Neuronal stem cell (in vitro differentiated cells): ENCODE results near the gene CACNA1C.

Experiments
- DNase-seq: peaks from one replicate; pipeline ENCODE4 v3.0.0-alpha.2; 2013; ENCODE audit warnings: low spot score
- H2AFZ ChIP-seq: one replicate; pipeline ENCODE4 v1.6.1; 2013; ENCODE audit warnings: mild to moderate bottlenecking, low read length, inconsistent platforms
- H2AK5ac ChIP-seq: 2 replicates; pipeline ENCODE4 v1.6.1; 2013; ENCODE audit warnings: low read depth, mild to moderate bottlenecking, inconsistent platforms, low read length, moderate library complexity, mixed read lengths
- H2BK120ac ChIP-seq: 2 replicates; pipeline ENCODE4 v1.6.1; 2013; ENCODE audit warnings: low read depth, mild to moderate bottlenecking, inconsistent platforms, low read length, moderate library complexity, mixed read lengths
- H2BK12ac ChIP-seq: one replicate; pipeline ENCODE4 v1.6.1; 2013; ENCODE audit warnings: low read length, inconsistent platforms
- H2BK15ac ChIP-seq: 2 replicates; pipeline ENCODE4 v1.6.1; 2013; ENCODE audit warnings: mild to moderate bottlenecking, low read length, inconsistent platforms, mixed read lengths
- H2BK5ac ChIP-seq: one replicate; pipeline ENCODE4 v1.6.1; 2013; ENCODE audit warnings: inconsistent platforms, mild to moderate bottlenecking, low read length, moderate library complexity
- H3K14ac ChIP-seq: one replicate; pipeline ENCODE4 v1.6.1; 2013; ENCODE audit warnings: low read length, inconsistent platforms
- H3K18ac ChIP-seq: 2 replicates; pipeline ENCODE4 v1.6.1; 2013; ENCODE audit warnings: low read length, inconsistent platforms
- H3K23ac ChIP-seq: 2 replicates; pipeline ENCODE4 v1.6.1; 2013; ENCODE audit warnings: low read depth, mild to moderate bottlenecking, mixed read lengths, low read length, inconsistent platforms; ENCODE audit not compliant: poor library complexity
- H3K27ac ChIP-seq: replicated peaks from 3 replicates; pipeline ENCODE4 v1.5.1; 2013; ENCODE audit warnings: low read length, inconsistent platforms
- H3K27me3 ChIP-seq, 3 experiments: 2 replicates each; pipeline ENCODE4 v1.6.1; 2013; ENCODE audit warnings: low read length in 3 of 3, mild to moderate bottlenecking in 2 of 3, inconsistent platforms in 1 of 3, low read depth in 1 of 3, mixed read lengths in 1 of 3, moderate library complexity in 1 of 3; ENCODE audit not compliant: control insufficient read depth in 3 of 3, insufficient read depth in 3 of 3
- H3K36me3 ChIP-seq, 2 donors: replicated peaks in 1 of 2; 2 replicates each; pipeline ENCODE4 v1.6.1; 2013; ENCODE audit warnings: low read length in 2 of 2; ENCODE audit not compliant: control insufficient read depth in 2 of 2, insufficient read depth in 2 of 2
- H3K4ac ChIP-seq: 2 replicates; pipeline ENCODE4 v1.6.1; 2013; ENCODE audit warnings: inconsistent platforms, mild to moderate bottlenecking, low read length, moderate library complexity
- H3K4me1 ChIP-seq, 2 donors: 1 replicate in 1 of 2; 2 replicates in 1 of 2; pipeline ENCODE4 v1.6.1; 2013; ENCODE audit warnings: low read length in 2 of 2, low read depth in 1 of 2; ENCODE audit not compliant: control insufficient read depth in 2 of 2, insufficient read depth in 1 of 2
- H3K4me2 ChIP-seq: one replicate; pipeline ENCODE4 v1.6.1; 2013; ENCODE audit warnings: mild to moderate bottlenecking, low read length, inconsistent platforms; ENCODE audit not compliant: insufficient read depth, poor library complexity, severe bottlenecking
- H3K4me3 ChIP-seq, 2 donors: 2 replicates each; pipeline ENCODE4 v1.5.1; 2013; ENCODE audit warnings: low read length in 2 of 2, mild to moderate bottlenecking in 2 of 2, inconsistent platforms in 1 of 2, moderate library complexity in 1 of 2
- H3K79me1 ChIP-seq: one replicate; pipeline ENCODE4 v1.6.1; 2013; ENCODE audit warnings: low read depth, mild to moderate bottlenecking, inconsistent platforms, low read length, moderate library complexity
- H3K9ac ChIP-seq: one replicate; pipeline ENCODE4 v1.6.1; 2013; ENCODE audit warnings: mild to moderate bottlenecking, low read depth, low read length, inconsistent platforms; ENCODE audit not compliant: poor library complexity
- H3K9me3 ChIP-seq, 2 donors: replicated peaks in 1 of 2; 2 replicates each; pipeline versions ENCODE3 to v1.6.1; 2013; ENCODE audit warnings: low read length in 2 of 2, mild to moderate bottlenecking in 2 of 2, inconsistent platforms in 1 of 2, low read depth in 1 of 2, mixed read lengths in 1 of 2, moderate library complexity in 1 of 2; ENCODE audit not compliant: control insufficient read depth in 2 of 2, insufficient read depth in 1 of 2
- H4K8ac ChIP-seq: one replicate; pipeline ENCODE4 v1.6.1; 2013; ENCODE audit warnings: low read depth, mild to moderate bottlenecking, inconsistent platforms, low read length, moderate library complexity
- H4K91ac ChIP-seq: one replicate; pipeline ENCODE4 v1.6.1; 2013; ENCODE audit warnings: low read length, low read depth, mild to moderate bottlenecking, inconsistent platforms; ENCODE audit not compliant: poor library complexity
- WGBS, 2 donors: extraction: QIAGEN DNeasy Blood & Tissue Kit; methylation state at CpG; one replicate each; pipeline ENCODE4 v1.1.7; 2013; ENCODE audit warnings: missing lambda C conversion rate in 2 of 2, mixed read lengths in 1 of 2; ENCODE audit not compliant: insufficient read length in 2 of 2, insufficient replicate concordance in 1 of 2; ENCODE audit errors: extremely low coverage in 2 of 2; 5-methylcytosine and 5-hydroxymethylcytosine counted together

CACNA1C gene

DNA sequence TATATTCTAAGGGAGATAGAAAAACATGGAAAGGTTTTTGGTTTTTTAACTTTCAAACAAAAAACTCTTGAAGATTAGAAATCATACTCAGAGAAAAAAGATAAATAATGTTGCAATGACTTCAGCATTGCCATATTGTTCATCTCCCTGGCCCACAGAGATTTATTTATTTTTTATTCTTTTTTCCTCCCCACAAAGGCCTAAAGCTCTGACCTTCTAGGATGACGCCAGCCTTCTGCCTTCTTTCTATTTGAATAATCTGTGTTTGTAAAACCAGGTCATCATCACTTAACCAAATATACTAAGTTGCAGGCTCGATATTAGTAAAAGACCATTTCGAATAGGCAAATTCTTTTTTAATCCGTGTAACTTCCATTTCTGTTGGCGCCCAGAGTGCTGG is 44.1 kb upstream of the CACNA1C start:
- Histone ChIP-seq H3K14ac (no peak overlapping the region), H4K8ac (no peak overlapping the region), H3K4me3 (no peak overlapping the region), H3K27ac (no peak overlapping the region), H3K4me2 (no peak overlapping the region), H3K23ac (no peak overlapping the region), H3K18ac (no peak overlapping the region), H3K9ac (no peak overlapping the region), H3K36me3 (no peaks in the 10 kb centered on the region), H2BK120ac (no peak overlapping the region), H2AK5ac (no peak overlapping the region), H3K9me3 (no peaks in the 10 kb centered on the region), H2BK12ac (no peak overlapping the region), H3K27me3 (no peaks in the 10 kb centered on the region), H2BK15ac (no peak overlapping the region), H3K4me1 (peaks cover 0 to 18% of the 10 kb centered on the region in 2 donors), H2BK5ac (no peak overlapping the region), H2AFZ (no peak overlapping the region), H3K79me1 (peaks cover 4% of the 10 kb centered on the region), H4K91ac (no peak overlapping the region), H3K4ac (no peak overlapping the region)
- no CpG with 5 or more reads among the region's 5 CpGs for WGBS, 2 donors
- DNase-seq = no peak

- no CpG with 5 or more reads among the region's 1 CpG for WGBS, 2 donors
- Histone ChIP-seq H3K4me1 (peaks cover 0 to 26% of the 10 kb centered on the region in 2 donors), H2AK5ac (no peak overlapping the region), H3K27me3 (no peaks in the 10 kb centered on the region), H3K36me3 (no peaks in the 10 kb centered on the region), H3K9ac (no peak overlapping the region), H2BK15ac (no peak overlapping the region), H3K9me3 (no peaks in the 10 kb centered on the region), H3K4me2 (no peak overlapping the region), H3K27ac (no peak overlapping the region), H3K4ac (no peak overlapping the region), H2AFZ (no peak overlapping the region), H3K23ac (no peak overlapping the region), H3K14ac (no peak overlapping the region), H3K79me1 (no peaks in the 10 kb centered on the region), H4K8ac (no peak overlapping the region), H2BK120ac (no peak overlapping the region), H3K4me3 (no peak overlapping the region), H3K18ac (no peak overlapping the region), H2BK5ac (no peak overlapping the region), H2BK12ac (no peak overlapping the region), H4K91ac (no peak overlapping the region)
- no peak for DNase-seq
Measured at GRCh38 chr12:2009623-2010022, 43.2 kb upstream of the CACNA1C start.

GRCh38 chr12:2011643-2012607 is 40.9 kb upstream of the CACNA1C start:
- H3K27ac ChIP-seq = no peak overlapping the region
- H3K9me3 ChIP-seq = no peaks in the 10 kb centered on the region
- no peak overlapping the region for H4K91ac ChIP-seq
- DNase-seq = no peak
- H3K4me3 ChIP-seq = no peak overlapping the region
- no peak overlapping the region for H3K14ac ChIP-seq
- H3K4me2 ChIP-seq = no peak overlapping the region
- H3K9ac ChIP-seq = no peak overlapping the region
- H3K23ac ChIP-seq = no peak overlapping the region
- H3K27me3 ChIP-seq = no peaks in the 10 kb centered on the region
- no peak overlapping the region for H2BK15ac ChIP-seq
- H2BK5ac ChIP-seq = no peak overlapping the region
- H3K4ac ChIP-seq = no peak overlapping the region
- H3K4me1 ChIP-seq = peaks cover 0 to 20% of the 10 kb centered on the region in 2 donors
- H2BK12ac ChIP-seq = no peak overlapping the region
- no peak overlapping the region for H4K8ac ChIP-seq
- H3K18ac ChIP-seq = no peak overlapping the region
- no peaks in the 10 kb centered on the region for H3K36me3 ChIP-seq
- no peaks in the 10 kb centered on the region for H3K79me1 ChIP-seq
- WGBS, 2 donors = no CpG with 5 or more reads among the region's 7 CpGs
- H2BK120ac ChIP-seq = no peak overlapping the region
- H2AK5ac ChIP-seq = no peak overlapping the region
- H2AFZ ChIP-seq = no peak overlapping the region

- H3K9ac ChIP-seq = no peak overlapping the region
- H3K79me1 ChIP-seq = no peaks in the 10 kb centered on the region
- H2BK12ac ChIP-seq = no peak overlapping the region
- no peaks in the 10 kb centered on the region for H3K9me3 ChIP-seq
- no peak overlapping the region for H3K23ac ChIP-seq
- no peak overlapping the region for H2AK5ac ChIP-seq
- H2AFZ ChIP-seq = peak overlapping the region; percentile 31
- H4K8ac ChIP-seq = no peak overlapping the region
- no peak overlapping the region for H3K18ac ChIP-seq
- H3K27me3 ChIP-seq = no peaks in the 10 kb centered on the region
- no peak overlapping the region for H3K27ac ChIP-seq
- H3K4me3 ChIP-seq = no peak overlapping the region
- no peak overlapping the region for H2BK120ac ChIP-seq
- no peak for DNase-seq
- H3K4me2 ChIP-seq = no peak overlapping the region
- H3K36me3 ChIP-seq = no peaks in the 10 kb centered on the region
- no peak overlapping the region for H3K14ac ChIP-seq
- H3K4me1 ChIP-seq = peaks cover 3 to 26% of the 10 kb centered on the region in 2 donors
- no peak overlapping the region for H3K4ac ChIP-seq
- no peak overlapping the region for H4K91ac ChIP-seq
- no peak overlapping the region for H2BK15ac ChIP-seq
- H2BK5ac ChIP-seq = no peak overlapping the region
- WGBS, 2 donors = no CpG with 5 or more reads among the region's 3 CpGs
Measured at GRCh38 chr12:2013086-2013485, 39.7 kb upstream of the CACNA1C start.
